Spinal cord (tissue), 10 donors: Measurements from ENCODE around the gene ARL15. TPM values are rescaled to one million over a fixed set of nuclear protein-coding genes. Genes with fewer than 3 reads are reported as not detected.
A peak's percentile ranks its signal among the peaks of the same experiment; 100 is the strongest.

Source experiments
- DNase-seq, 6 donors: peaks; one replicate each; pipeline versions ENCODE4 v3.0.0 to v3.0.0-alpha.2; 2013 to 2015; ENCODE audit warnings: low spot score in 6 of 6, low read depth in 4 of 6
- H3K27ac ChIP-seq: one replicate; pipeline ENCODE4 v1.5.1; 2013; ENCODE audit warnings: low read depth, low read length, control low read depth
- H3K27me3 ChIP-seq: one replicate; pipeline ENCODE4 v1.6.1; 2013; ENCODE audit warnings: low read length; ENCODE audit not compliant: control insufficient read depth, insufficient read depth
- H3K36me3 ChIP-seq: one replicate; pipeline ENCODE4 v1.6.1; 2013; ENCODE audit warnings: low read length; ENCODE audit not compliant: control insufficient read depth, insufficient read depth
- H3K4me1 ChIP-seq: one replicate; pipeline ENCODE4 v1.6.1; 2013; ENCODE audit warnings: low read length; ENCODE audit not compliant: control insufficient read depth, insufficient read depth
- H3K4me3 ChIP-seq: one replicate; pipeline ENCODE4 v1.5.1; 2013; ENCODE audit warnings: low read depth, low read length, control low read depth
- H3K9me3 ChIP-seq: one replicate; pipeline ENCODE4 v1.6.1; 2013; ENCODE audit warnings: low read length; ENCODE audit not compliant: control insufficient read depth, insufficient read depth
- WGBS: methylation state at CpG from one replicate; pipeline ENCODE4 v1.1.5; 2013; ENCODE audit warnings: missing lambda C conversion rate; ENCODE audit not compliant: insufficient coverage; 5-methylcytosine and 5-hydroxymethylcytosine counted together
- polyA plus RNA-seq, 2 donors: library from polyadenylated mRNA; unstranded; fragments of 120-200 nt; gene quantifications; one replicate each; pipeline ENCODE4 v1.2.1, GENCODE V29; 2013; ENCODE audit not compliant: insufficient read length in 2 of 2
- total RNA-seq, 2 donors: library from RNA; depleted of rRNA in 1 of 2; stranded (reverse); fragments of 120-200 nt in 1 of 2; fragments of >200 nt in 1 of 2; gene quantifications; one replicate each; pipeline versions ENCODE4 v1.2.3 to v1.2.4, GENCODE V29; 2013 to 2014
- donor health status: healthy.

ARL15 gene
- total and polyA plus RNA-seq, 4 donors, result 24.7 to 67.6 (median 36.4) TPM

GRCh38 chr5:54217826-54218503, 92.4 kb downstream of the ARL15 start:
- Histone ChIP-seq H3K9me3 (no peaks in the 10 kb centered on the region), H3K4me1 (no peaks in the 10 kb centered on the region), H3K27ac (no peak overlapping the region), H3K4me3 (no peak overlapping the region), H3K27me3 (no peaks in the 10 kb centered on the region), H3K36me3 (no peaks in the 10 kb centered on the region)
- 0% methylated on average over 1 of the region's 8 CpGs for WGBS
- peak; percentile 50 to 94 (median 66) for DNase-seq

GRCh38 chr5:54215233-54215736, 95.1 kb downstream of the ARL15 start:
- no peaks in the 10 kb centered on the region for H3K27me3 ChIP-seq
- no peaks in the 10 kb centered on the region for H3K4me1 ChIP-seq
- DNase-seq, result peak in 2 of 6 donors; percentile 43 to 62
- no peak overlapping the region for H3K27ac ChIP-seq
- no peaks in the 10 kb centered on the region for H3K9me3 ChIP-seq
- no peaks in the 10 kb centered on the region for H3K36me3 ChIP-seq
- 47% methylated on average over 9 of the region's 12 CpGs for WGBS
- no peak overlapping the region for H3K4me3 ChIP-seq

- H3K9me3 ChIP-seq, result no peaks in the 10 kb centered on the region
- no peak overlapping the region for H3K4me3 ChIP-seq
- H3K36me3 ChIP-seq, result no peaks in the 10 kb centered on the region
- H3K27me3 ChIP-seq, result no peaks in the 10 kb centered on the region
- DNase-seq, result peak in 1 of 6 donors; percentile 10
- 43% methylated on average over 3 of the region's 4 CpGs for WGBS
- H3K27ac ChIP-seq, result no peak overlapping the region
- no peaks in the 10 kb centered on the region for H3K4me1 ChIP-seq
Observed at GRCh38 chr5:54214722-54215121, 95.7 kb downstream of the ARL15 start.

GRCh38 chr5:54212331-54212730, 98.0 kb downstream of the ARL15 start:
- H3K4me3 ChIP-seq, result no peak overlapping the region
- H3K27ac ChIP-seq, result no peak overlapping the region
- DNase-seq, result no peak
- H3K36me3 ChIP-seq, result no peaks in the 10 kb centered on the region
- no peaks in the 10 kb centered on the region for H3K27me3 ChIP-seq
- no CpG with 5 or more reads among the region's 1 CpG for WGBS
- no peaks in the 10 kb centered on the region for H3K9me3 ChIP-seq
- no peaks in the 10 kb centered on the region for H3K4me1 ChIP-seq

GRCh38 chr5:54211912-54212311, 98.5 kb downstream of the ARL15 start:
- Histone ChIP-seq H3K27ac (no peak overlapping the region), H3K4me1 (no peaks in the 10 kb centered on the region), H3K9me3 (no peaks in the 10 kb centered on the region), H3K36me3 (no peaks in the 10 kb centered on the region), H3K4me3 (no peak overlapping the region), H3K27me3 (no peaks in the 10 kb centered on the region)
- no peak for DNase-seq
- 83% methylated on average over 1 of the region's 3 CpGs for WGBS

GRCh38 chr5:54207566-54207965, 102.8 kb downstream of the ARL15 start:
- no CpG with 5 or more reads among the region's 1 CpG for WGBS
- DNase-seq, result no peak
- Histone ChIP-seq H3K27me3 (no peaks in the 10 kb centered on the region), H3K27ac (no peak overlapping the region), H3K36me3 (no peaks in the 10 kb centered on the region), H3K9me3 (no peaks in the 10 kb centered on the region), H3K4me3 (no peak overlapping the region), H3K4me1 (no peaks in the 10 kb centered on the region)

- Histone ChIP-seq H3K27ac (no peak overlapping the region), H3K36me3 (no peaks in the 10 kb centered on the region), H3K4me1 (no peaks in the 10 kb centered on the region), H3K9me3 (no peaks in the 10 kb centered on the region), H3K27me3 (no peaks in the 10 kb centered on the region), H3K4me3 (no peak overlapping the region)
- DNase-seq, result no peak
- WGBS, result 86% methylated on average over 4 of the region's 7 CpGs
Observed at GRCh38 chr5:54206580-54207229, 103.7 kb downstream of the ARL15 start.

- H3K4me1 ChIP-seq, result no peaks in the 10 kb centered on the region
- no peaks in the 10 kb centered on the region for H3K9me3 ChIP-seq
- DNase-seq, result no peak
- no peak overlapping the region for H3K27ac ChIP-seq
- H3K4me3 ChIP-seq, result no peak overlapping the region
- H3K36me3 ChIP-seq, result no peaks in the 10 kb centered on the region
- H3K27me3 ChIP-seq, result no peaks in the 10 kb centered on the region
- WGBS, result no CpG with 5 or more reads among the region's 1 CpG
Observed at GRCh38 chr5:54205918-54206317, 104.5 kb downstream of the ARL15 start.

GRCh38 chr5:54205453-54205852, 104.9 kb downstream of the ARL15 start:
- WGBS, result no CpG with 5 or more reads among the region's 4 CpGs
- H3K27ac ChIP-seq, result no peak overlapping the region

GRCh38 chr5:54197018-54197417, 113.4 kb downstream of the ARL15 start:
- no peaks in the 10 kb centered on the region for H3K9me3 ChIP-seq
- no peaks in the 10 kb centered on the region for H3K4me1 ChIP-seq
- H3K36me3 ChIP-seq, result no peaks in the 10 kb centered on the region
- DNase-seq, result no peak
- H3K4me3 ChIP-seq, result no peak overlapping the region
- no peaks in the 10 kb centered on the region for H3K27me3 ChIP-seq
- no peak overlapping the region for H3K27ac ChIP-seq

More at GRCh38 chr5:54205453-54205852, 104.9 kb downstream of the ARL15 start:
- DNase-seq, result no peak
- H3K4me1 ChIP-seq, result no peaks in the 10 kb centered on the region
- no peak overlapping the region for H3K4me3 ChIP-seq
- no peaks in the 10 kb centered on the region for H3K36me3 ChIP-seq
- H3K27me3 ChIP-seq, result no peaks in the 10 kb centered on the region
- H3K9me3 ChIP-seq, result no peaks in the 10 kb centered on the region
